Measurements from ENCODE around the gene FAM227B.

DNA sequence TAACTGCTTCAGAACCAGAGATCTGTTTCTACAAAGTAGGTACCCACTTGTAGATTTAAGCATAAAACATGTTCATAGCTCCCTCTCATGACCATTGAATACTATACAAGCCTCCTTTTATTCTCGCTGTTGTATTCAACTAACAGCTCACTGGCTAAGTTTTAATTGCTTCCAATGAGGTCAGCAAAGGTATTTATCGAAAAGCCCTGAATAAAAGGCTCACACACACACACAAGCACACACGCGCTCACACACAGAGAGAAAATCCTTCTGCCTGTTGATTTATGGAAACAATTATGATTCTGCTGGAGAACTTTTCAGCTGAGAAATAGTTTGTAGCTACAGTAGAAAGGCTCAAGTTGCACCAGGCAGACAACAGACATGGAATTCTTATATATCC lies 197.6 kb downstream of the FAM227B start, which contains the start of gene FGF7:
- TF ChIP-seq, protein P1, sequence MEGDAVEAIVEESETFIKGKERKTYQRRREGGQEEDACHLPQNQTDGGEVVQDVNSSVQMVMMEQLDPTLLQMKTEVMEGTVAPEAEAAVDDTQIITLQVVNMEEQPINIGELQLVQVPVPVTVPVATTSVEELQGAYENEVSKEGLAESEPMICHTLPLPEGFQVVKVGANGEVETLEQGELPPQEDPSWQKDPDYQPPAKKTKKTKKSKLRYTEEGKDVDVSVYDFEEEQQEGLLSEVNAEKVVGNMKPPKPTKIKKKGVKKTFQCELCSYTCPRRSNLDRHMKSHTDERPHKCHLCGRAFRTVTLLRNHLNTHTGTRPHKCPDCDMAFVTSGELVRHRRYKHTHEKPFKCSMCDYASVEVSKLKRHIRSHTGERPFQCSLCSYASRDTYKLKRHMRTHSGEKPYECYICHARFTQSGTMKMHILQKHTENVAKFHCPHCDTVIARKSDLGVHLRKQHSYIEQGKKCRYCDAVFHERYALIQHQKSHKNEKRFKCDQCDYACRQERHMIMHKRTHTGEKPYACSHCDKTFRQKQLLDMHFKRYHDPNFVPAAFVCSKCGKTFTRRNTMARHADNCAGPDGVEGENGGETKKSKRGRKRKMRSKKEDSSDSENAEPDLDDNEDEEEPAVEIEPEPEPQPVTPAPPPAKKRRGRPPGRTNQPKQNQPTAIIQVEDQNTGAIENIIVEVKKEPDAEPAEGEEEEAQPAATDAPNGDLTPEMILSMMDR (IDR thresholded peaks at IDR 0.05) = peak in 2 of 4 experiments; percentile 8 to 25
- TF ChIP-seq POLR2A (IDR thresholded peaks at IDR 0.05) = peak in 1 of 2 donors; percentile 18
- TF ChIP-seq POLR2AphosphoS5 (IDR thresholded peaks at IDR 0.05) = peak; percentile 46
